ENCODE data around the gene NTM.

NTM gene

GRCh38 chr11:132288036-132288435 is 917.6 kb downstream of the NTM start:
- Histone ChIP-seq H3K4me2 (ENCODE audit: low read depth, low read length, poor library complexity, severe bottlenecking) (no peak overlapping the region), H2AFZ (ENCODE audit: low read length) (no peak overlapping the region), H4K20me1 (ENCODE audit: insufficient read depth, low read length, poor library complexity, severe bottlenecking) (no peaks in the 10 kb centered on the region), H3F3A (ENCODE audit: low read depth) (no peaks in the 10 kb centered on the region), H3K9me3 (ENCODE audit: insufficient read depth, low read depth, low read length) (no peaks in the 10 kb centered on the region), H3K9me2 (replicated peaks; ENCODE audit: low read depth, low read length) (no peaks in the 10 kb centered on the region), H3K9ac (ENCODE audit: low read depth, low read length, poor library complexity, severe bottlenecking) (no peak overlapping the region), H3K4me1 (ENCODE audit: insufficient read depth, low read length, poor library complexity, severe bottlenecking) (no peaks in the 10 kb centered on the region), H3K36me3 (ENCODE audit: insufficient read depth, low read length) (no peaks in the 10 kb centered on the region), H3K79me2 (ENCODE audit: insufficient read depth, low read length) (no peaks in the 10 kb centered on the region), H3K27me3 (ENCODE audit: insufficient read depth, low read length, poor library complexity, severe bottlenecking) (no peaks in the 10 kb centered on the region), H3K4me3 (ENCODE audit: low read length, poor library complexity, severe bottlenecking) (no peak overlapping the region)
- no peak for TF ChIP-seq CTCF (conservative IDR thresholded peaks at IDR 0.05; ENCODE audit: low read length)
- no peak for TF ChIP-seq EZH2phosphoT487 (IDR thresholded peaks at IDR 0.05; ENCODE audit: borderline replicate concordance)

GRCh38 chr11:132289590-132290256 is 919.3 kb downstream of the NTM start:
- H3K4me2 ChIP-seq (ENCODE audit: low read depth, low read length, poor library complexity, severe bottlenecking): no peak overlapping the region

GRCh38 chr11:132293586-132293985 is 923.2 kb downstream of the NTM start:
- Histone ChIP-seq H3K36me3 (ENCODE audit: insufficient read depth, low read length) (no peaks in the 10 kb centered on the region), H3K4me3 (ENCODE audit: low read length, poor library complexity, severe bottlenecking) (no peak overlapping the region), H4K20me1 (ENCODE audit: insufficient read depth, low read length, poor library complexity, severe bottlenecking) (no peaks in the 10 kb centered on the region), H3K9ac (ENCODE audit: low read depth, low read length, poor library complexity, severe bottlenecking) (no peak overlapping the region), H3K9me2 (replicated peaks; ENCODE audit: low read depth, low read length) (no peaks in the 10 kb centered on the region), H2AFZ (ENCODE audit: low read length) (no peak overlapping the region), H3F3A (ENCODE audit: low read depth) (no peaks in the 10 kb centered on the region), H3K27me3 (ENCODE audit: insufficient read depth, low read length, poor library complexity, severe bottlenecking) (no peaks in the 10 kb centered on the region), H3K9me3 (ENCODE audit: insufficient read depth, low read depth, low read length) (no peaks in the 10 kb centered on the region), H3K4me1 (ENCODE audit: insufficient read depth, low read length, poor library complexity, severe bottlenecking) (no peaks in the 10 kb centered on the region), H3K4me2 (ENCODE audit: low read depth, low read length, poor library complexity, severe bottlenecking) (no peak overlapping the region), H3K79me2 (ENCODE audit: insufficient read depth, low read length) (no peaks in the 10 kb centered on the region)
- TF ChIP-seq EZH2phosphoT487 (IDR thresholded peaks at IDR 0.05; ENCODE audit: borderline replicate concordance) (no peak), CTCF (conservative IDR thresholded peaks at IDR 0.05; ENCODE audit: low read length) (no peak)

More at GRCh38 chr11:132289590-132290256, 919.3 kb downstream of the NTM start:
- TF ChIP-seq EZH2phosphoT487 (IDR thresholded peaks at IDR 0.05; ENCODE audit: borderline replicate concordance): no peak
- no peak for TF ChIP-seq CTCF (conservative IDR thresholded peaks at IDR 0.05; ENCODE audit: low read length)
- Histone ChIP-seq H3K4me3 (ENCODE audit: low read length, poor library complexity, severe bottlenecking) (no peak overlapping the region), H3F3A (ENCODE audit: low read depth) (no peaks in the 10 kb centered on the region), H3K9me3 (ENCODE audit: insufficient read depth, low read depth, low read length) (no peaks in the 10 kb centered on the region), H4K20me1 (ENCODE audit: insufficient read depth, low read length, poor library complexity, severe bottlenecking) (no peaks in the 10 kb centered on the region), H3K9me2 (replicated peaks; ENCODE audit: low read depth, low read length) (no peaks in the 10 kb centered on the region), H3K36me3 (ENCODE audit: insufficient read depth, low read length) (no peaks in the 10 kb centered on the region), H2AFZ (ENCODE audit: low read length) (no peak overlapping the region), H3K4me1 (ENCODE audit: insufficient read depth, low read length, poor library complexity, severe bottlenecking) (no peaks in the 10 kb centered on the region), H3K9ac (ENCODE audit: low read depth, low read length, poor library complexity, severe bottlenecking) (no peak overlapping the region), H3K79me2 (ENCODE audit: insufficient read depth, low read length) (no peaks in the 10 kb centered on the region), H3K27me3 (ENCODE audit: insufficient read depth, low read length, poor library complexity, severe bottlenecking) (no peaks in the 10 kb centered on the region)

Data from Loucy (cell line).